Esophagus muscularis mucosa (tissue), 4 donors: ENCODE data around the gene SIGLEC15. TPM values are rescaled to one million over a fixed set of nuclear protein-coding genes. Genes with fewer than 3 reads are reported as not detected.

ENCODE experiments used
- DNase-seq: peaks from one replicate; pipeline ENCODE4 v3.0.0-alpha.2; 2017; ENCODE audit errors: extremely low spot score
- H3K27ac ChIP-seq, 4 donors: fragments of 200-600 bp; sonication (generic); replicated peaks in 1 of 4; 1 replicate in 3 of 4; 2 replicates in 1 of 4; pipeline ENCODE4 v1.5.1; 2016 to 2019; ENCODE audit warnings: mild to moderate bottlenecking in 1 of 4
- H3K27me3 ChIP-seq, 4 donors: fragments of 200-600 bp; sonication (generic); one replicate each; pipeline versions ENCODE4 v1.5.1 to v1.6.0; 2016 to 2019
- H3K36me3 ChIP-seq, 4 donors: fragments of 200-600 bp; sonication (generic); one replicate each; pipeline ENCODE4 v1.5.1; 2016 to 2019
- H3K4me1 ChIP-seq, 4 donors: fragments of 200-600 bp; sonication (generic); one replicate each; pipeline ENCODE4 v1.5.1; 2016 to 2019
- H3K4me3 ChIP-seq, 4 donors: fragments of 200-600 bp; sonication (generic); 1 replicate in 2 of 4; 2 replicates in 2 of 4; pipeline ENCODE4 v1.5.1; 2016 to 2019; ENCODE audit warnings: mild to moderate bottlenecking in 4 of 4, moderate library complexity in 1 of 4
- H3K9me3 ChIP-seq, 4 donors: fragments of 200-600 bp; sonication (generic); 1 replicate in 3 of 4; 2 replicates in 1 of 4; pipeline ENCODE4 v1.5.1; 2016 to 2019
- CTCF ChIP-seq, 3 experiments: fragments of 200-600 bp in 2 of 3; fragments of 450-650 bp in 1 of 3; sonication (generic) in 2 of 3; IDR thresholded peaks; one replicate each; pipeline ENCODE4 v1.5.1; 2017 to 2019; ENCODE audit warnings: antibody characterized with exemption in 3 of 3, mild to moderate bottlenecking in 2 of 3, moderate library complexity in 1 of 3
- EP300 ChIP-seq: sonication (generic); formaldehyde crosslinking; IDR thresholded peaks from one replicate; pipeline ENCODE4 v1.6.1; 2017; ENCODE audit warnings: antibody characterized with exemption
- POLR2A ChIP-seq: fragments of 450-650 bp; IDR thresholded peaks from one replicate; pipeline ENCODE4 v1.6.1; 2017; ENCODE audit warnings: antibody characterized with exemption, moderate library complexity, mild to moderate bottlenecking, low read depth
- POLR2AphosphoS5 ChIP-seq, 2 donors: sonication (generic); formaldehyde crosslinking; IDR thresholded peaks; one replicate each; pipeline ENCODE4 v1.6.1; 2017; ENCODE audit warnings: antibody characterized with exemption in 2 of 2
- WGBS: methylation state at CpG from one replicate; pipeline ENCODE4 v1.1.5; 2018; 5-methylcytosine and 5-hydroxymethylcytosine counted together
- intact Hi-C: fragments of 100-400 bp; cut with DNase I; formaldehyde crosslinking; loops from one replicate; pipeline ENCODE4 v1.15.1; 2023
- total RNA-seq, 4 donors: library from RNA; depleted of rRNA; stranded (reverse); fragments of >200 nt; gene quantifications; one replicate each; pipeline versions ENCODE4 v1.1.0 to v1.2.1, GENCODE V29; 2016

Gene SIGLEC15
- total RNA-seq, 4 donors from 2014 or later, result 0.17 TPM; not detected in 3

- Histone ChIP-seq H3K4me1 (peaks cover 18 to 26% (median 23%) of the 10 kb centered on the region in 4 donors), H3K4me3 (no peak overlapping the region), H3K27ac (no peak overlapping the region), H3K27me3 (peaks cover 0 to 69% (median 23%) of the 10 kb centered on the region in 4 donors), H3K36me3 (no peaks in the 10 kb centered on the region), H3K9me3 (no peaks in the 10 kb centered on the region)
- WGBS, result 63% methylated on average over 9 of the region's 13 CpGs
- intact Hi-C loops, result no loop called here
- TF ChIP-seq CTCF (IDR thresholded peaks at IDR 0.05) (peak; percentile 14 to 42 (median 24)), POLR2AphosphoS5 (IDR thresholded peaks at IDR 0.05) (no peak), POLR2A (no peak)
- no peak for DNase-seq
These were observed 14.2 kb downstream of the SIGLEC15 start for GRCh38 chr18:45839414-45840395.

GRCh38 chr18:45841060-45841764, 15.7 kb downstream of the SIGLEC15 start:
- peaks cover 0 to 53% (median 23%) of the 10 kb centered on the region in 4 donors for H3K27me3 ChIP-seq

GRCh38 chr18:45841765-45842442, 16.4 kb downstream of the SIGLEC15 start:
- H3K4me1 ChIP-seq, result peaks cover 18 to 26% (median 22%) of the 10 kb centered on the region in 4 donors
- H3K27me3 ChIP-seq, result peaks cover 0 to 47% (median 22%) of the 10 kb centered on the region in 4 donors
- 93% methylated on average over 12 of the region's 12 CpGs for WGBS
- H3K27ac ChIP-seq, result no peak overlapping the region
- H3K9me3 ChIP-seq, result no peaks in the 10 kb centered on the region
- no peak for TF ChIP-seq POLR2A
- TF ChIP-seq POLR2AphosphoS5 (IDR thresholded peaks at IDR 0.05), result no peak
- no peak for TF ChIP-seq EP300
- TF ChIP-seq CTCF (IDR thresholded peaks at IDR 0.05), result no peak
- no peaks in the 10 kb centered on the region for H3K36me3 ChIP-seq
- no peak for DNase-seq
- H3K4me3 ChIP-seq, result no peak overlapping the region
- intact Hi-C loops, result no loop called here

More at GRCh38 chr18:45841060-45841764, 15.7 kb downstream of the SIGLEC15 start:
- H3K9me3 ChIP-seq, result no peaks in the 10 kb centered on the region
- H3K4me1 ChIP-seq, result peaks cover 18 to 26% (median 23%) of the 10 kb centered on the region in 4 donors
- intact Hi-C loops, result no loop called here
- H3K36me3 ChIP-seq, result no peaks in the 10 kb centered on the region
- no peak for DNase-seq
- TF ChIP-seq CTCF (IDR thresholded peaks at IDR 0.05), result no peak
- TF ChIP-seq EP300, result no peak
- no peak for TF ChIP-seq POLR2A
- TF ChIP-seq POLR2AphosphoS5 (IDR thresholded peaks at IDR 0.05), result no peak
- 76% methylated on average over 17 of the region's 17 CpGs for WGBS
- no peak overlapping the region for H3K4me3 ChIP-seq
- no peak overlapping the region for H3K27ac ChIP-seq

GRCh38 chr18:45843019-45843418, 17.5 kb downstream of the SIGLEC15 start:
- Histone ChIP-seq H3K9me3 (no peaks in the 10 kb centered on the region), H3K4me1 (peaks cover 10 to 15% (median 12%) of the 10 kb centered on the region in 4 donors), H3K4me3 (no peak overlapping the region), H3K27me3 (peaks cover 0 to 35% (median 11%) of the 10 kb centered on the region in 4 donors), H3K36me3 (peaks cover 0 to 1% (median 0%) of the 10 kb centered on the region in 4 donors), H3K27ac (no peak overlapping the region)
- intact Hi-C loops, result no loop called here
- no peak for TF ChIP-seq CTCF (IDR thresholded peaks at IDR 0.05)
- no peak for TF ChIP-seq POLR2A
- no peak for TF ChIP-seq POLR2AphosphoS5 (IDR thresholded peaks at IDR 0.05)
- no peak for TF ChIP-seq EP300
- WGBS, result 84% methylated on average over 7 of the region's 9 CpGs
- DNase-seq, result no peak
